MM.1S (cell line): ENCODE results near the gene GAS2L2.

Experiments
- DNase-seq: peaks from one replicate; pipeline ENCODE4 v3.0.0-alpha.2; 2015
- H2AFZ ChIP-seq: fragments of 300-600 bp; sonication (generic); 2 replicates; pipeline ENCODE4 v1.6.0; 2016; ENCODE audit warnings: antibody characterized with exemption, low read length
- H3F3A ChIP-seq: fragments of 300-600 bp; sonication (generic); 2 replicates; pipeline ENCODE4 v1.6.1; 2016; ENCODE audit warnings: mild to moderate bottlenecking, antibody characterized with exemption, low read length, moderate library complexity, mixed read lengths; ENCODE audit not compliant: insufficient read depth
- H3K27ac ChIP-seq: fragments of 300-600 bp; sonication (generic); 2 replicates; pipeline ENCODE4 v1.5.1; 2016; ENCODE audit warnings: mild to moderate bottlenecking, low read length
- H3K27me3 ChIP-seq: fragments of 300-600 bp; sonication (generic); replicated peaks from 2 replicates; pipeline ENCODE4 v1.6.0; 2016; ENCODE audit warnings: low read length; ENCODE audit not compliant: insufficient read depth
- H3K36me3 ChIP-seq: fragments of 300-600 bp; sonication (generic); replicated peaks from 2 replicates; pipeline ENCODE4 v1.6.1; 2016; ENCODE audit warnings: mild to moderate bottlenecking, low read length, mixed read lengths; ENCODE audit not compliant: insufficient read depth
- H3K4me1 ChIP-seq: fragments of 300-600 bp; sonication (generic); 2 replicates; pipeline ENCODE4 v1.6.1; 2016; ENCODE audit warnings: low read length, mixed read lengths
- H3K4me2 ChIP-seq: fragments of 300-600 bp; sonication (generic); 2 replicates; pipeline ENCODE4 v1.6.0; 2016; ENCODE audit warnings: low read depth, low read length
- H3K4me3 ChIP-seq: fragments of 300-600 bp; sonication (generic); 2 replicates; pipeline ENCODE4 v1.5.1; 2016; ENCODE audit warnings: low read length, mixed read lengths
- H3K79me2 ChIP-seq: fragments of 300-600 bp; sonication (generic); 2 replicates; pipeline ENCODE4 v1.6.1; 2016; ENCODE audit warnings: mixed run types, low read length, mixed read lengths
- H3K9ac ChIP-seq: fragments of 300-600 bp; sonication (generic); 2 replicates; pipeline ENCODE4 v1.6.1; 2016; ENCODE audit warnings: low read length, mixed read lengths
- H3K9me2 ChIP-seq: fragments of 300-600 bp; sonication (generic); replicated peaks from 2 replicates; pipeline ENCODE4 v1.6.1; 2016; ENCODE audit warnings: mild to moderate bottlenecking, low read length, mixed read lengths; ENCODE audit not compliant: insufficient read depth
- H3K9me3 ChIP-seq: fragments of 300-600 bp; sonication (generic); replicated peaks from 2 replicates; pipeline ENCODE4 v1.6.1; 2016; ENCODE audit warnings: mild to moderate bottlenecking, low read length, mixed read lengths; ENCODE audit not compliant: insufficient read depth
- H4K20me1 ChIP-seq: fragments of 300-600 bp; sonication (generic); 2 replicates; pipeline ENCODE4 v1.6.1; 2016; ENCODE audit warnings: mild to moderate bottlenecking, low read length, moderate library complexity, mixed read lengths; ENCODE audit not compliant: insufficient read depth
- EZH2 ChIP-seq: fragments of 300-600 bp; sonication (generic); optimal IDR thresholded peaks from 2 replicates; pipeline ENCODE3; 2017; ENCODE audit warnings: low read depth, mild to moderate bottlenecking, antibody characterized with exemption, low read length, mixed read lengths
- EZH2phosphoT487 ChIP-seq: fragments of 300-600 bp; sonication (generic); IDR thresholded peaks from 2 replicates; pipeline ENCODE4 v1.6.1; 2018; ENCODE audit warnings: antibody characterized with exemption, low read length
- TF ChIP-seq, protein P1 (sequence below): fragments of 300-600 bp; sonication (generic); IDR thresholded peaks from 2 replicates; pipeline ENCODE4 v1.5.1; 2016; ENCODE audit warnings: antibody characterized with exemption, low read length, mixed read lengths

GAS2L2 gene

DNA sequence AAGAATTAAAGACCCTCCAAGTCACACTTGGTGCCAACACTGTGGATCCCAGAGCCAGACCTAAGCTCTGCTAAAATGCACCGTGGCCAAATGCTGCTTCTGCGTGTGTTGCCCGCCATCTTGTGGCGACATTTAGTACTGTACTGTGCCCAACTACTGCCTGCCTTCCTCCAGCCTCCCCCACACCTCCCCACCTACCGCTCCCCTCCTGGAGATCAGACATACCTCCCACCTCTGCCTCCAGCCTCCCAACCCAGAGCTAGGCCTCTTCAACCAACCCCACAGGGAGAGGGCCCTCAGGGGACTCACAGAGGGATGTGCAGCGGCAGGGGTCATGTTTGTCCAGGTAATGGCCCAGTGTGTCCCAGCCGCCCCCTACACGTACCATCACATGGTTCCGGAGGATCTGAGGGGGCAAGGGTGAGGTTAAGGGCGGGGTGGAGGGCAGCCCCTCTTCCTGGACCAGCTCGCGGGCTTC, 5.5 kb downstream of the GAS2L2 start:
- TF ChIP-seq, protein P1, sequence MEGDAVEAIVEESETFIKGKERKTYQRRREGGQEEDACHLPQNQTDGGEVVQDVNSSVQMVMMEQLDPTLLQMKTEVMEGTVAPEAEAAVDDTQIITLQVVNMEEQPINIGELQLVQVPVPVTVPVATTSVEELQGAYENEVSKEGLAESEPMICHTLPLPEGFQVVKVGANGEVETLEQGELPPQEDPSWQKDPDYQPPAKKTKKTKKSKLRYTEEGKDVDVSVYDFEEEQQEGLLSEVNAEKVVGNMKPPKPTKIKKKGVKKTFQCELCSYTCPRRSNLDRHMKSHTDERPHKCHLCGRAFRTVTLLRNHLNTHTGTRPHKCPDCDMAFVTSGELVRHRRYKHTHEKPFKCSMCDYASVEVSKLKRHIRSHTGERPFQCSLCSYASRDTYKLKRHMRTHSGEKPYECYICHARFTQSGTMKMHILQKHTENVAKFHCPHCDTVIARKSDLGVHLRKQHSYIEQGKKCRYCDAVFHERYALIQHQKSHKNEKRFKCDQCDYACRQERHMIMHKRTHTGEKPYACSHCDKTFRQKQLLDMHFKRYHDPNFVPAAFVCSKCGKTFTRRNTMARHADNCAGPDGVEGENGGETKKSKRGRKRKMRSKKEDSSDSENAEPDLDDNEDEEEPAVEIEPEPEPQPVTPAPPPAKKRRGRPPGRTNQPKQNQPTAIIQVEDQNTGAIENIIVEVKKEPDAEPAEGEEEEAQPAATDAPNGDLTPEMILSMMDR, result peak; percentile 86
- TF ChIP-seq EZH2phosphoT487 (no peak), EZH2 (no peak)
- Histone ChIP-seq H3K9me2 (no peaks in the 10 kb centered on the region), H3K36me3 (no peaks in the 10 kb centered on the region), H3K4me3 (no peak overlapping the region), H3K9me3 (no peaks in the 10 kb centered on the region), H3K9ac (no peak overlapping the region), H3K27ac (no peak overlapping the region), H3K4me2 (no peak overlapping the region), H3K79me2 (no peaks in the 10 kb centered on the region), H3K27me3 (peaks cover 51% of the 10 kb centered on the region), H2AFZ (no peak overlapping the region), H3K4me1 (no peaks in the 10 kb centered on the region), H3F3A (no peaks in the 10 kb centered on the region), H4K20me1 (no peaks in the 10 kb centered on the region)
- DNase-seq, result peak; percentile 64

DNA sequence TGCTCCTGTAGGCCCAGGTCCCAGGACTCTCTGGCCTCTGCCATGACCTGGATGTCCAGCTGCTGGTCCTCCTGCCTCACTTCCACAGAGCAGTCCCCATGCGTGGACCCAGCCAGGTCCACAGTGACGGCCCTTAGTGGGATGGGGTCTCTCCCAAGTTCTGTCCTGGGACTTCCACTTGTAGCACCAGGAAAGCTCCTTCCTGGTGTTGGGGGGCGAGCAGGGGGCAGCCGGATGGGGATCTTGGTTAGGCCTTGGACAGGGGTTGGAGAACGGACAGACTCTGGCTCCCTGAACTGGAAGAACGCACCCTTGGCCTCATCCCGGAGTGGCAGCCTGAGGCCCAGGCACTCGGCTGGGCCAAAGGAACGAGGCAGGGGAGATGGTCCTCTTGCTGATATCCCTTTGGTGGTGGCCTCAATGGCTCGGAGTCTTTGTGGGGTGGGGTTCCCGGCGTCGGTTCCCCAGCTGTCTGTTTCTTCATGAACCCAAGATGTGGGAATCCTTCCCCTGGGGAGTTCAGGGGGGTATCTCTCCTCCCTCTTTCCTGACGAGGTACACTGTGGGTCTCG, 7.2 kb downstream of the GAS2L2 start:
- DNase-seq, result no peak
- Histone ChIP-seq H3K9me3 (no peaks in the 10 kb centered on the region), H4K20me1 (no peaks in the 10 kb centered on the region), H3F3A (no peaks in the 10 kb centered on the region), H3K4me3 (no peak overlapping the region), H2AFZ (no peak overlapping the region), H3K9me2 (no peaks in the 10 kb centered on the region), H3K27me3 (peaks cover 63% of the 10 kb centered on the region), H3K4me1 (no peaks in the 10 kb centered on the region), H3K4me2 (no peak overlapping the region), H3K36me3 (no peaks in the 10 kb centered on the region), H3K27ac (no peak overlapping the region), H3K9ac (no peak overlapping the region), H3K79me2 (no peaks in the 10 kb centered on the region)
- no peak for TF ChIP-seq EZH2phosphoT487
- TF ChIP-seq, protein P1, result no peak
- TF ChIP-seq EZH2, result no peak

DNA sequence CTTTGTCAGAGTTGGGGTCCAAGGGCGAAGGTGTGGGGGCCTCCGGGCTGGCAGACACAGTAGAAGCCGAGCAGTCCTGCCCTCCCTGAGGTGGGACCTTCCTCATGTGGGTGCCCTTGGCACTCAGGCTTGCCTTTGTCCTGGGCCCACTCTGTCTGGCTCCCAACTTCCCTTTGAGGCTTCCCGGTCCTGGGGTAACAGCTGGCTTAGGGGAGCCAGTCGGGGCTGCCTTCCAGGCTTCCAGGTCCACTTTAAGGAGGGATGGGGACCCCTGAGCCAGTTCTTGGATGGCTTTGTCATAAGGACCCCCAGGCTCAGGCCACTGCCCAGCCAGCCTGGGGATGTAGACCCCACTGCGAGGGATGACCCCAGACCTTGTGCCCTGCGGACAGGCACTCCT, 7.8 kb downstream of the GAS2L2 start:
- H3K4me3 ChIP-seq, result no peak overlapping the region
- H2AFZ ChIP-seq, result no peak overlapping the region
- no peaks in the 10 kb centered on the region for H4K20me1 ChIP-seq
- TF ChIP-seq EZH2phosphoT487 (no peak), EZH2 (no peak)
- TF ChIP-seq, protein P1, result no peak
- H3K79me2 ChIP-seq, result no peaks in the 10 kb centered on the region
- H3K9me3 ChIP-seq, result no peaks in the 10 kb centered on the region
- H3K4me1 ChIP-seq, result no peaks in the 10 kb centered on the region
- no peaks in the 10 kb centered on the region for H3F3A ChIP-seq
- no peak overlapping the region for H3K4me2 ChIP-seq
- H3K9ac ChIP-seq, result no peak overlapping the region
- H3K27ac ChIP-seq, result no peak overlapping the region
- no peak for DNase-seq
- no peaks in the 10 kb centered on the region for H3K9me2 ChIP-seq
- H3K27me3 ChIP-seq, result peaks cover 58% of the 10 kb centered on the region
- H3K36me3 ChIP-seq, result no peaks in the 10 kb centered on the region
